K562 (cell line): ENCODE data around the gene ADCY1. TPM values are rescaled to one million over a fixed set of nuclear protein-coding genes. Genes with fewer than 3 reads are reported as not detected.

Source experiments
- CREBBP ChIP-seq: IDR thresholded peaks from one replicate; pipeline ENCODE4 v1.6.1; 2012; ENCODE audit warnings: low read depth, mild to moderate bottlenecking, control low read depth, inconsistent platforms, low read length
- E2F1 ChIP-seq: sonication (generic); formaldehyde crosslinking; IDR thresholded peaks from 2 replicates; pipeline ENCODE4 v1.8.1; 2023; ENCODE audit warnings: mild to moderate bottlenecking, missing genetic modification reagents, moderate library complexity
- E2F6 ChIP-seq, 2 experiments: IDR thresholded peaks; 2 replicates each; pipeline ENCODE4 v1.6.1; 2011; ENCODE audit warnings: borderline replicate concordance in 1 of 2, control low read depth in 1 of 2, low read depth in 1 of 2, low read length in 1 of 2, mild to moderate bottlenecking in 1 of 2, mixed read lengths in 1 of 2, moderate library complexity in 1 of 2; ENCODE audit not compliant: insufficient read depth in 1 of 2, insufficient read length in 1 of 2, poor library complexity in 1 of 2, severe bottlenecking in 1 of 2; ENCODE audit errors: extremely low read depth in 1 of 2
- GMEB1 ChIP-seq: fragments of 250-450 bp; sonication (Bioruptor Pico); IDR thresholded peaks from 2 replicates; pipeline ENCODE4 v1.4.0; 2020; ENCODE audit warnings: mild to moderate bottlenecking
- NKRF ChIP-seq: fragments of 450-650 bp; IDR thresholded peaks from 2 replicates; pipeline ENCODE4 v1.6.1; 2016; ENCODE audit warnings: borderline replicate concordance
- PTRF ChIP-seq: fragments of 450-650 bp; IDR thresholded peaks from 2 replicates; pipeline ENCODE4 v1.6.1; 2016; ENCODE audit warnings: mild to moderate bottlenecking, missing genetic modification characterization, missing compliant biosample characterization
- RBBP5 ChIP-seq: fragments of 200-600 bp; sonication (generic); IDR thresholded peaks from 2 replicates; pipeline ENCODE4 v1.6.1; 2012; ENCODE audit warnings: borderline replicate concordance, mild to moderate bottlenecking, low read length, control low read depth, inconsistent platforms; ENCODE audit not compliant: insufficient read depth, poor library complexity, severe bottlenecking
- REST ChIP-seq, 2 experiments: fragments of 450-650 bp; formaldehyde crosslinking in 1 of 2; IDR thresholded peaks; 2 replicates each; pipeline versions ENCODE4 v1.4.0 to v1.6.1; 2014 to 2020; ENCODE audit warnings: mild to moderate bottlenecking in 2 of 2, borderline replicate concordance in 1 of 2, low read depth in 1 of 2
- RFX7 ChIP-seq: fragments of 250-450 bp; sonication (Bioruptor Pico); IDR thresholded peaks from 2 replicates; pipeline ENCODE4 v1.5.1; 2021; ENCODE audit warnings: mild to moderate bottlenecking
- SMARCE1 ChIP-seq: fragments of 450-650 bp; IDR thresholded peaks from 2 replicates; pipeline ENCODE4 v1.7.1; 2016; ENCODE audit warnings: mild to moderate bottlenecking
- SPI1 ChIP-seq: IDR thresholded peaks from 2 replicates; pipeline ENCODE4 v1.6.1; 2011; ENCODE audit warnings: low read depth, low read length, control low read depth, borderline replicate concordance
- ZNF311 ChIP-seq: fragments of 250-450 bp; sonication (Bioruptor Pico); IDR thresholded peaks from 2 replicates; pipeline ENCODE4 v1.4.0; 2020; ENCODE audit warnings: mild to moderate bottlenecking, moderate library complexity
- ZNF644 ChIP-seq: fragments of 200-800 bp; sonication (Bioruptor generic); IDR thresholded peaks from 2 replicates; pipeline ENCODE4 v1.6.1; 2016; ENCODE audit warnings: low read depth, missing genetic modification characterization, missing compliant biosample characterization
- polyA plus RNA-seq, 8 experiments: library from polyadenylated mRNA; depleted of rRNA in 4 of 8; stranded (reverse) in 5 of 8; unstranded in 3 of 8; fragments of >200 nt; fragmentation: Nextera tagmentation in 2 of 8; fragmentation: Illumina TruSeq in 1 of 8; extraction: Ambion mirVana in 2 of 8; extraction: Trizol in 1 of 8; gene quantifications; 2 replicates each; pipeline versions ENCODE4 v1.2.1 to v1.2.3, GENCODE V29; 2011 to 2014; ENCODE audit warnings: inconsistent platforms in 1 of 8, missing spikeins in 1 of 8
- total RNA-seq, 7 experiments: library from RNA; depleted of rRNA in 6 of 7; stranded (reverse); fragments of >200 nt in 6 of 7; fragmentation: Illumina TruSeq in 2 of 7; extraction: Trizol in 2 of 7; gene quantifications; 2 replicates each; pipeline versions ENCODE4 v1.2.1 to v1.2.3, GENCODE V29; 2011 to 2021; ENCODE audit warnings: low replicate concordance in 1 of 7

Gene ADCY1
- total and polyA plus RNA-seq, 9 of the 15 experiments (the other 6 are each of a cell fraction or from before 2014, with no cell fraction given) = under 0.01 to 0.18 (median 0.10) TPM; not detected in 4

GRCh38 chr7:45680776-45681175 lies 106.6 kb downstream of the ADCY1 start (continued):
- TF ChIP-seq REST (IDR thresholded peaks at IDR 0.05; ENCODE audit: borderline replicate concordance) (no peak), REST (CRISPR knock-in tag; IDR thresholded peaks at IDR 0.05; ENCODE audit: low read depth) (no peak), NKRF (no peak), E2F1 (no peak), SMARCE1 (no peak), GMEB1 (CRISPR knock-in tag) (no peak), SPI1 (no peak), E2F6 (IDR thresholded peaks at IDR 0.05; ENCODE audit: borderline replicate concordance in 1 of 2, extremely low read depth in 1 of 2, insufficient read depth in 1 of 2, insufficient read length in 1 of 2, low read depth in 1 of 2, low read length in 1 of 2, poor library complexity in 1 of 2, severe bottlenecking in 1 of 2) (no peak), RFX7 (CRISPR knock-in tag) (no peak), PTRF (tag) (no peak), ZNF311 (CRISPR knock-in tag) (no peak), ZNF644 (tag) (no peak), CREBBP (no peak), RBBP5 (no peak)
